Peyer's patch (tissue), 4 donors: Measurements from ENCODE around the gene NCK2. TPM values are rescaled to one million over a fixed set of nuclear protein-coding genes. Genes with fewer than 3 reads are reported as not detected.
A peak's percentile ranks its signal among the peaks of the same experiment; 100 is the strongest.

Source experiments
- DNase-seq, 3 donors: peaks; one replicate each; pipeline ENCODE4 v3.0.0-alpha.2; 2017 to 2019
- H3K27ac ChIP-seq, 4 donors: fragments of 200-600 bp; sonication (generic); one replicate each; pipeline ENCODE4 v1.5.1; 2016 to 2019
- H3K27me3 ChIP-seq, 2 donors: fragments of 200-600 bp; sonication (generic); one replicate each; pipeline ENCODE4 v1.5.1; 2019
- H3K36me3 ChIP-seq, 3 donors: fragments of 200-600 bp; sonication (generic); one replicate each; pipeline ENCODE4 v1.5.1; 2016 to 2019
- H3K4me1 ChIP-seq, 4 donors: fragments of 200-600 bp; sonication (generic); one replicate each; pipeline ENCODE4 v1.5.1; 2016 to 2019
- H3K4me3 ChIP-seq, 4 donors: fragments of 200-600 bp; sonication (generic); 1 replicate in 3 of 4; 2 replicates in 1 of 4; pipeline ENCODE4 v1.5.1; 2016 to 2019; ENCODE audit warnings: mild to moderate bottlenecking in 1 of 4
- H3K9me3 ChIP-seq, 4 donors: fragments of 200-600 bp; sonication (generic); one replicate each; pipeline ENCODE4 v1.5.1; 2016 to 2019; ENCODE audit warnings: mild to moderate bottlenecking in 1 of 4
- CTCF ChIP-seq, 6 experiments: fragments of 450-650 bp in 4 of 6; fragments of 200-600 bp in 2 of 6; sonication (generic) in 1 of 6; IDR thresholded peaks; one replicate each; pipeline ENCODE4 v1.5.1; 2017 to 2019; ENCODE audit warnings: antibody characterized with exemption in 6 of 6, mild to moderate bottlenecking in 3 of 6, moderate library complexity in 1 of 6
- POLR2A ChIP-seq, 2 donors: fragments of 450-650 bp; IDR thresholded peaks; one replicate each; pipeline ENCODE4 v1.5.1; 2017; ENCODE audit warnings: antibody characterized with exemption in 2 of 2, mild to moderate bottlenecking in 2 of 2, moderate library complexity in 2 of 2
- total RNA-seq, 4 donors: library from RNA; depleted of rRNA; stranded (reverse); fragments of >200 nt; gene quantifications; one replicate each; pipeline ENCODE4 v1.1.0, GENCODE V29; 2016

The NCK2 gene
- total RNA-seq, 4 donors from 2014 or later: 58.6 to 94.5 (median 85.8) TPM

DNA sequence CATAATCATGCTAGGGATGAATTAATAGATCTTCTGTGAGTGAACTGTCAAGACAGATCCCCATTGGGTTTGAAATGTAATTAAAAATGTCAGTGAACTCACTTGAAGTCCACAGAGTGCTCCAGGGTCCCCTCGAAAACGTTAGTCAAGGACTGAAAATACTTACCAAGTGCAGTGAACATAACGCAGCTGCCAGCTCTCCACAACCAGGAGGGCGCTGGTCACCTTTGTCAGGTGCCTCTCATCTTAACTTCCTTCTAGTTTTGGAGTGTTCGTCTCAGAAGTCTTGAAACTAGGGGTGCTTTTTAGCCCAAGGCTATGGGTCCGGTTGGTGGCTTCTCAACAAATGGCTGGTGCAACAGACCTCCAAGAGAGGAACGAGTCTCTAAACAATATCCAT lies 70.7 kb downstream of the NCK2 start:
- Histone ChIP-seq H3K36me3 (peaks cover 0 to 7% (median 0%) of the 10 kb centered on the region in 3 donors), H3K27ac (no peak overlapping the region), H3K9me3 (no peaks in the 10 kb centered on the region), H3K27me3 (no peaks in the 10 kb centered on the region), H3K4me1 (peaks cover 0 to 48% (median 0%) of the 10 kb centered on the region in 4 donors), H3K4me3 (no peak overlapping the region)
- DNase-seq: no peak
- TF ChIP-seq POLR2A (IDR thresholded peaks at IDR 0.05) (no peak), CTCF (IDR thresholded peaks at IDR 0.05) (no peak)

- peaks cover 3 to 33% (median 14%) of the 10 kb centered on the region in 4 donors for H3K4me1 ChIP-seq
- no peak for DNase-seq
- peaks cover 0 to 7% (median 0%) of the 10 kb centered on the region in 3 donors for H3K36me3 ChIP-seq
- no peaks in the 10 kb centered on the region for H3K9me3 ChIP-seq
- H3K27me3 ChIP-seq: no peaks in the 10 kb centered on the region
- no peak for TF ChIP-seq CTCF (IDR thresholded peaks at IDR 0.05)
- no peak for TF ChIP-seq POLR2A (IDR thresholded peaks at IDR 0.05)
- no peak overlapping the region for H3K27ac ChIP-seq
- no peak overlapping the region for H3K4me3 ChIP-seq
Observed at GRCh38 chr2:105820151-105820550, 75.4 kb downstream of the NCK2 start.

DNA sequence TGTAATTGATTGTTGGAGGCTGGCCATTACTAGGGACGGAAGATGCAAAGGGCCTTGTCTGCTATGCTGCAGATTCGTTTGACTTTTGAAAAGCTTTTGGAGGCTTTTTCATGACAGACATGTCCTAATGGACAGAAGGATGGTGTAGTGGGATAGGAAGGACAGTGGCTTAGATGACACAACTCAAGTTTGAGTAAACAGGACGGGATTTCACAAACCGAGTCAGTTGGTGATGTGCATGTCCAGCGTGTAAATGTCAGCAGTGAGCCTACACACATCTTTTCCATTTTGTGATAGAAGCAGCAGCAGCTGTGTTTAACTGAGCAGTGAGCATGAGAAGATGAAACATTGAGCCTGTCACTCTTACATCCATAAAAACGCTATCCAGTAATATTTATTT lies 76.0 kb downstream of the NCK2 start:
- Histone ChIP-seq H3K36me3 (peaks cover 0 to 7% (median 0%) of the 10 kb centered on the region in 3 donors), H3K9me3 (no peaks in the 10 kb centered on the region), H3K4me3 (no peak overlapping the region), H3K27ac (peak overlapping the region in 1 of 4 donors; percentile 5), H3K4me1 (peaks cover 3 to 33% (median 14%) of the 10 kb centered on the region in 4 donors), H3K27me3 (no peaks in the 10 kb centered on the region)
- DNase-seq: no peak
- TF ChIP-seq POLR2A (IDR thresholded peaks at IDR 0.05) (no peak), CTCF (IDR thresholded peaks at IDR 0.05) (no peak)

- Histone ChIP-seq H3K27me3 (no peaks in the 10 kb centered on the region), H3K36me3 (peaks cover 0 to 7% (median 0%) of the 10 kb centered on the region in 3 donors), H3K27ac (peak overlapping the region in 3 of 4 donors; percentile 6 to 41 (median 13)), H3K4me1 (peaks cover 3 to 33% (median 14%) of the 10 kb centered on the region in 4 donors), H3K9me3 (no peaks in the 10 kb centered on the region), H3K4me3 (no peak overlapping the region)
- TF ChIP-seq POLR2A (IDR thresholded peaks at IDR 0.05) (no peak), CTCF (IDR thresholded peaks at IDR 0.05) (no peak)
- DNase-seq: no peak
Observed at GRCh38 chr2:105821428-105822125, 76.9 kb downstream of the NCK2 start.

DNA sequence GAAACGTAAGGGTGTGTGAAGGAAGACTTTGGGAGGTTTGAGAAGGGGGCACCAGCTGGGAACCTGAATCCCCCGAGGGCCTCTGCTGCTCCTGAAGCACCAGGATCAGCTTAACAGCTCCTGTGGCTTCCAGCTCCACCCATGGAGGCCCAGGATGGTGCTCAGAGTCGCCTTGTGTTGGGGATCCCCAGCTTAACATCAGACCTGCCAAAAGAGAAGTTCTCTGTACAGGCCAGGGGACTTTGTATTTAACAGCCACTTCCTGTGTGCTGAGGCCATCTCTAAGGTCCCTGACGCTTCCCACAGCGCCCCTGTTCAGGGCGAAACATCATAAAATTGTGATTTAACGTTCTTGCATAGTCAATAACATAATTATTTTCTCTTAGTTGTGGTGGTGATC lies 77.5 kb downstream of the NCK2 start:
- no peak for DNase-seq
- TF ChIP-seq POLR2A (IDR thresholded peaks at IDR 0.05) (no peak), CTCF (IDR thresholded peaks at IDR 0.05) (no peak)
- no peak overlapping the region for H3K4me3 ChIP-seq
- H3K36me3 ChIP-seq: peaks cover 0 to 7% (median 0%) of the 10 kb centered on the region in 3 donors
- no peaks in the 10 kb centered on the region for H3K9me3 ChIP-seq
- peaks cover 3 to 33% (median 14%) of the 10 kb centered on the region in 4 donors for H3K4me1 ChIP-seq
- no peaks in the 10 kb centered on the region for H3K27me3 ChIP-seq
- peak overlapping the region; percentile 6 to 41 (median 18) for H3K27ac ChIP-seq
